HG02973 (cell line): Measurements from ENCODE around the gene NRG3.
"Not testable (repeated sequence)": the region's sequence is repeated elsewhere in the genome, so short reads cannot be mapped to it uniquely, and the experiment has no call there.

ENCODE experiments used
- ATAC-seq: cut with Tn5 transposase; IDR thresholded peaks from one replicate; pipeline ENCODE4 v1.9.1; 2021; ENCODE audit warnings: moderate library complexity; ENCODE audit not compliant: unreplicated experiment

The NRG3 gene

GRCh38 chr10:81953420-81953819 lies 78.4 kb downstream of the NRG3 start:
- ATAC-seq, result no peak

GRCh38 chr10:81957976-81958375 lies 83.0 kb downstream of the NRG3 start:
- no peak for ATAC-seq

GRCh38 chr10:81959016-81959415 lies 84.0 kb downstream of the NRG3 start:
- no peak for ATAC-seq

- ATAC-seq, result no peak
These were observed 86.6 kb downstream of the NRG3 start for GRCh38 chr10:81961451-81962184.

- ATAC-seq, result no peak
These were observed 88.6 kb downstream of the NRG3 start for GRCh38 chr10:81963606-81964005.

GRCh38 chr10:81967716-81968115 lies 92.7 kb downstream of the NRG3 start:
- no peak for ATAC-seq

- no peak for ATAC-seq
These were observed 94.1 kb downstream of the NRG3 start for GRCh38 chr10:81969136-81969535.

GRCh38 chr10:81978238-81978637 lies 103.2 kb downstream of the NRG3 start:
- ATAC-seq, result no peak

GRCh38 chr10:81981724-81982123 lies 106.7 kb downstream of the NRG3 start:
- ATAC-seq, result no peak

- ATAC-seq, result no peak
These were observed 109.4 kb downstream of the NRG3 start for GRCh38 chr10:81984428-81984827.

- no peak for ATAC-seq
These were observed 120.3 kb downstream of the NRG3 start for GRCh38 chr10:81995254-81995653.

GRCh38 chr10:81996927-81997326 lies 121.9 kb downstream of the NRG3 start:
- ATAC-seq, result no peak

GRCh38 chr10:82020999-82021398 lies 146.0 kb downstream of the NRG3 start:
- ATAC-seq, result no peak

GRCh38 chr10:82027711-82028110 lies 152.7 kb downstream of the NRG3 start:
- no peak for ATAC-seq

GRCh38 chr10:82037076-82037475 lies 162.1 kb downstream of the NRG3 start:
- no peak for ATAC-seq

GRCh38 chr10:82038587-82038986 lies 163.6 kb downstream of the NRG3 start:
- no peak for ATAC-seq

- ATAC-seq, result no peak
These were observed 165.3 kb downstream of the NRG3 start for GRCh38 chr10:82040336-82040735.

- ATAC-seq, result no peak
These were observed 166.0 kb downstream of the NRG3 start for GRCh38 chr10:82041018-82041417.

GRCh38 chr10:82056391-82056790 lies 181.4 kb downstream of the NRG3 start:
- no peak for ATAC-seq

- not testable (repeated sequence) for ATAC-seq
These were observed 192.2 kb downstream of the NRG3 start for GRCh38 chr10:82067192-82067591.

GRCh38 chr10:82068501-82068900 lies 193.5 kb downstream of the NRG3 start:
- no peak for ATAC-seq

- ATAC-seq, result no peak
These were observed 196.2 kb downstream of the NRG3 start for GRCh38 chr10:82071231-82071630.

GRCh38 chr10:82072124-82072523 lies 197.1 kb downstream of the NRG3 start:
- ATAC-seq, result no peak
